HEK293 (cell line): Measurements from ENCODE around the gene ZFAND3.

Experiments
- BCL11B ChIP-seq: fragments of 450-650 bp; formaldehyde crosslinking; IDR thresholded peaks from 2 replicates; pipeline ENCODE4 v1.5.1; 2016; ENCODE audit warnings: low read depth, missing biosample characterization, missing genetic modification characterization
- BCL6B ChIP-seq: fragments of 450-650 bp; formaldehyde crosslinking; IDR thresholded peaks from 2 replicates; pipeline ENCODE4 v1.5.1; 2017; ENCODE audit warnings: missing biosample characterization, missing genetic modification characterization
- GFI1B ChIP-seq: fragments of 450-650 bp; formaldehyde crosslinking; IDR thresholded peaks from 2 replicates; pipeline ENCODE4 v1.5.1; 2016; ENCODE audit warnings: missing biosample characterization, missing genetic modification characterization
- GLIS1 ChIP-seq: fragments of 450-650 bp; formaldehyde crosslinking; IDR thresholded peaks from 2 replicates; pipeline ENCODE4 v1.5.1; 2016; ENCODE audit warnings: missing biosample characterization, missing genetic modification characterization
- KLF1 ChIP-seq: fragments of 450-650 bp; formaldehyde crosslinking; IDR thresholded peaks from 2 replicates; pipeline ENCODE4 v1.5.1; 2016; ENCODE audit warnings: missing biosample characterization, missing genetic modification characterization
- PATZ1 ChIP-seq: fragments of 450-650 bp; formaldehyde crosslinking; IDR thresholded peaks from 2 replicates; pipeline ENCODE4 v1.5.1; 2016; ENCODE audit warnings: missing biosample characterization, missing genetic modification characterization
- SALL2 ChIP-seq: fragments of 450-650 bp; formaldehyde crosslinking; IDR thresholded peaks from 2 replicates; pipeline ENCODE4 v1.5.0; 2017; ENCODE audit warnings: missing biosample characterization, mild to moderate bottlenecking, missing genetic modification characterization, borderline replicate concordance
- SCRT1 ChIP-seq: fragments of 450-650 bp; formaldehyde crosslinking; IDR thresholded peaks from 2 replicates; pipeline ENCODE4 v1.5.1; 2016; ENCODE audit warnings: missing biosample characterization, missing genetic modification characterization, borderline replicate concordance
- WT1 ChIP-seq: fragments of 450-650 bp; formaldehyde crosslinking; IDR thresholded peaks from 2 replicates; pipeline ENCODE4 v1.5.1; 2016; ENCODE audit warnings: missing biosample characterization, missing genetic modification characterization
- ZNF114 ChIP-seq: fragments of 450-650 bp; formaldehyde crosslinking; IDR thresholded peaks from 2 replicates; pipeline ENCODE4 v1.5.0; 2017; ENCODE audit warnings: missing biosample characterization, missing genetic modification characterization
- ZNF132 ChIP-seq: fragments of 450-650 bp; formaldehyde crosslinking; IDR thresholded peaks from 2 replicates; pipeline ENCODE4 v1.5.1; 2017; ENCODE audit warnings: missing biosample characterization, missing genetic modification characterization, borderline replicate concordance
- ZNF140 ChIP-seq: fragments of 450-650 bp; formaldehyde crosslinking; IDR thresholded peaks from 2 replicates; pipeline ENCODE4 v1.5.1; 2016; ENCODE audit warnings: missing biosample characterization, missing genetic modification characterization
- ZNF169 ChIP-seq: fragments of 450-650 bp; formaldehyde crosslinking; IDR thresholded peaks from 2 replicates; pipeline ENCODE4 v1.5.1; 2016; ENCODE audit warnings: missing biosample characterization, missing genetic modification characterization
- ZNF214 ChIP-seq: fragments of 450-650 bp; formaldehyde crosslinking; IDR thresholded peaks from 2 replicates; pipeline ENCODE4 v1.5.1; 2017; ENCODE audit warnings: missing biosample characterization, mild to moderate bottlenecking, missing genetic modification characterization, borderline replicate concordance
- ZNF221 ChIP-seq: fragments of 450-650 bp; formaldehyde crosslinking; IDR thresholded peaks from 2 replicates; pipeline ENCODE4 v1.5.1; 2017; ENCODE audit warnings: missing biosample characterization, missing genetic modification characterization, borderline replicate concordance
- ZNF24 ChIP-seq: fragments of 450-650 bp; formaldehyde crosslinking; IDR thresholded peaks from 2 replicates; pipeline ENCODE4 v1.5.1; 2016; ENCODE audit warnings: missing biosample characterization, missing genetic modification characterization
- ZNF248 ChIP-seq: fragments of 450-650 bp; formaldehyde crosslinking; IDR thresholded peaks from 2 replicates; pipeline ENCODE4 v1.5.1; 2017; ENCODE audit warnings: missing biosample characterization, missing genetic modification characterization
- ZNF266 ChIP-seq: fragments of 450-650 bp; formaldehyde crosslinking; IDR thresholded peaks from 2 replicates; pipeline ENCODE4 v1.5.1; 2016; ENCODE audit warnings: missing biosample characterization, missing genetic modification characterization, low read depth
- ZNF391 ChIP-seq: fragments of 450-650 bp; formaldehyde crosslinking; IDR thresholded peaks from 2 replicates; pipeline ENCODE4 v1.5.1; 2016; ENCODE audit warnings: low read depth, missing biosample characterization, missing genetic modification characterization, borderline replicate concordance
- ZNF398 ChIP-seq: fragments of 450-650 bp; formaldehyde crosslinking; IDR thresholded peaks from 2 replicates; pipeline ENCODE4 v1.5.1; 2017; ENCODE audit warnings: missing biosample characterization, missing genetic modification characterization
- ZNF426 ChIP-seq: fragments of 450-650 bp; formaldehyde crosslinking; IDR thresholded peaks from 2 replicates; pipeline ENCODE4 v1.5.1; 2017; ENCODE audit warnings: missing biosample characterization, missing genetic modification characterization, mild to moderate bottlenecking, inconsistent platforms, moderate library complexity
- ZNF449 ChIP-seq: fragments of 450-650 bp; formaldehyde crosslinking; IDR thresholded peaks from 2 replicates; pipeline ENCODE4 v1.5.1; 2017; ENCODE audit warnings: missing biosample characterization, mild to moderate bottlenecking, missing genetic modification characterization, moderate library complexity
- ZNF624 ChIP-seq: fragments of 450-650 bp; formaldehyde crosslinking; IDR thresholded peaks from 2 replicates; pipeline ENCODE4 v1.5.1; 2017; ENCODE audit warnings: missing biosample characterization, missing genetic modification characterization
- ZNF660 ChIP-seq: fragments of 450-650 bp; IDR thresholded peaks from 2 replicates; pipeline ENCODE4 v1.5.1; 2018; ENCODE audit warnings: missing biosample characterization, mild to moderate bottlenecking, missing genetic modification characterization
- ZNF670 ChIP-seq: fragments of 450-650 bp; formaldehyde crosslinking; IDR thresholded peaks from 2 replicates; pipeline ENCODE4 v1.5.1; 2016; ENCODE audit warnings: missing biosample characterization, missing genetic modification characterization, low read depth
- ZNF837 ChIP-seq: fragments of 450-650 bp; formaldehyde crosslinking; IDR thresholded peaks from 2 replicates; pipeline ENCODE4 v1.5.1; 2016; ENCODE audit warnings: missing biosample characterization, missing genetic modification characterization
- TF ChIP-seq, protein P1 (sequence below): IDR thresholded peaks from 2 replicates; pipeline ENCODE4 v1.6.1; 2011; ENCODE audit warnings: mild to moderate bottlenecking, low read depth, low read length, borderline replicate concordance
- TF ChIP-seq, protein P2 (sequence below): fragments of 450-650 bp; formaldehyde crosslinking; IDR thresholded peaks from 2 replicates; pipeline ENCODE4 v1.5.1; 2016; ENCODE audit warnings: missing biosample characterization, missing genetic modification characterization

ZFAND3 gene

DNA sequence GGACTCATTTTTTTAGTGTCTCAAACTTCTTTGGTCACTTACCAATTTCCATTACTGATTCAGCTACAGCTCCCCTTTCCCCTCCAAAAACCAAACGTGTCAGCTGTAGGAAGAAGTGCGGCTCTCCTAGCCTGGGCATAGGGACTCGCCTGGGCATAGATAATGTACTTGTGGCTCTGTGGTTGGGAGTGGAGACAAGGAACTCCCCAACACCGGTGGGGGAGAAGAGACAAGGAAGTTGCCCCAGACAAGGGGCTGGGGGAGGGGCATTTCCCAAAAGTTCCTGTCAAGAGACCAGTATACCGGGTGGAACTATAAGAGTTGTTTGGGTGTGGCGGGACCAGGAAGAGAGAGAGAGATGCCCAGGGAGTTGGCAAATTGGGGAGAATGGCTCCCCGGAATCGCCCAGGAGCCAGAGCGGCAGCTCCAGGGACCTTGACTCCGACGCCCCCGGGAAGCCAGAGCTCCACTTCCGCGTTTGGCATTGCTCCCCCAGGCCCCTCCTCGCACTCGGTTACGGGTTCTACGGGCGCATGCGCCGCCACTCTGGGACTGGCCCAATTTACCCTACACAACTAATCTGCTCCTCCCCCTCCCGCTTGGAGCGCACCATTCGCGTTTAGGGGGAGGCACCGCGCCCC is 871 bp upstream of the ZFAND3 start (continued):
- TF ChIP-seq PATZ1 (peak; percentile 70), ZNF398 (tag by site-specific recombination) (peak; percentile 28; the same call in 1 of the 2 replicates), SALL2 (tag by site-specific recombination) (no peak), ZNF221 (tag by site-specific recombination) (no peak), GLIS1 (tag by site-specific recombination) (no peak), WT1 (tag by site-specific recombination) (no peak), ZNF140 (tag by site-specific recombination) (no peak), ZNF24 (tag by site-specific recombination) (no peak), ZNF114 (no peak), BCL11B (tag by site-specific recombination) (no peak), ZNF248 (tag by site-specific recombination) (no peak), GFI1B (tag by site-specific recombination) (0 out of 2 replicates have a peak, but pooled peaks have one; percentile 34), ZNF266 (tag by site-specific recombination) (no peak), ZNF670 (tag by site-specific recombination) (no peak), ZNF660 (tag by site-specific recombination) (no peak), ZNF426 (no peak), ZNF391 (tag by site-specific recombination) (no peak), SCRT1 (tag by site-specific recombination) (no peak), BCL6B (no peak), ZNF169 (tag by site-specific recombination) (no peak), ZNF449 (tag by site-specific recombination) (no peak), KLF1 (tag by site-specific recombination) (no peak), ZNF837 (tag by site-specific recombination) (no peak), ZNF624 (tag by site-specific recombination) (no peak), ZNF214 (no peak), ZNF132 (tag by site-specific recombination) (no peak)
- TF ChIP-seq, protein P1, sequence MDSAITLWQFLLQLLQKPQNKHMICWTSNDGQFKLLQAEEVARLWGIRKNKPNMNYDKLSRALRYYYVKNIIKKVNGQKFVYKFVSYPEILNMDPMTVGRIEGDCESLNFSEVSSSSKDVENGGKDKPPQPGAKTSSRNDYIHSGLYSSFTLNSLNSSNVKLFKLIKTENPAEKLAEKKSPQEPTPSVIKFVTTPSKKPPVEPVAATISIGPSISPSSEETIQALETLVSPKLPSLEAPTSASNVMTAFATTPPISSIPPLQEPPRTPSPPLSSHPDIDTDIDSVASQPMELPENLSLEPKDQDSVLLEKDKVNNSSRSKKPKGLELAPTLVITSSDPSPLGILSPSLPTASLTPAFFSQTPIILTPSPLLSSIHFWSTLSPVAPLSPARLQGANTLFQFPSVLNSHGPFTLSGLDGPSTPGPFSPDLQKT: no peak
- TF ChIP-seq, protein P2, sequence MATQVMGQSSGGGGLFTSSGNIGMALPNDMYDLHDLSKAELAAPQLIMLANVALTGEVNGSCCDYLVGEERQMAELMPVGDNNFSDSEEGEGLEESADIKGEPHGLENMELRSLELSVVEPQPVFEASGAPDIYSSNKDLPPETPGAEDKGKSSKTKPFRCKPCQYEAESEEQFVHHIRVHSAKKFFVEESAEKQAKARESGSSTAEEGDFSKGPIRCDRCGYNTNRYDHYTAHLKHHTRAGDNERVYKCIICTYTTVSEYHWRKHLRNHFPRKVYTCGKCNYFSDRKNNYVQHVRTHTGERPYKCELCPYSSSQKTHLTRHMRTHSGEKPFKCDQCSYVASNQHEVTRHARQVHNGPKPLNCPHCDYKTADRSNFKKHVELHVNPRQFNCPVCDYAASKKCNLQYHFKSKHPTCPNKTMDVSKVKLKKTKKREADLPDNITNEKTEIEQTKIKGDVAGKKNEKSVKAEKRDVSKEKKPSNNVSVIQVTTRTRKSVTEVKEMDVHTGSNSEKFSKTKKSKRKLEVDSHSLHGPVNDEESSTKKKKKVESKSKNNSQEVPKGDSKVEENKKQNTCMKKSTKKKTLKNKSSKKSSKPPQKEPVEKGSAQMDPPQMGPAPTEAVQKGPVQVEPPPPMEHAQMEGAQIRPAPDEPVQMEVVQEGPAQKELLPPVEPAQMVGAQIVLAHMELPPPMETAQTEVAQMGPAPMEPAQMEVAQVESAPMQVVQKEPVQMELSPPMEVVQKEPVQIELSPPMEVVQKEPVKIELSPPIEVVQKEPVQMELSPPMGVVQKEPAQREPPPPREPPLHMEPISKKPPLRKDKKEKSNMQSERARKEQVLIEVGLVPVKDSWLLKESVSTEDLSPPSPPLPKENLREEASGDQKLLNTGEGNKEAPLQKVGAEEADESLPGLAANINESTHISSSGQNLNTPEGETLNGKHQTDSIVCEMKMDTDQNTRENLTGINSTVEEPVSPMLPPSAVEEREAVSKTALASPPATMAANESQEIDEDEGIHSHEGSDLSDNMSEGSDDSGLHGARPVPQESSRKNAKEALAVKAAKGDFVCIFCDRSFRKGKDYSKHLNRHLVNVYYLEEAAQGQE (tag by site-specific recombination): no peak
